A204.1 (cell line): Measurements from ENCODE around the gene PPP1R14C.

Source experiments
- FAIRE-seq: peaks from 2 replicates; lab custom pipeline; 2012; peaks lifted over from hg19 to GRCh38; lab: Jason Lieb, UNC

PPP1R14C gene

GRCh38 chr6:150250826-150251225 lies 108.0 kb downstream of the PPP1R14C start:
- FAIRE-seq, result no peak

GRCh38 chr6:150251566-150252186 lies 108.8 kb downstream of the PPP1R14C start:
- FAIRE-seq, result no peak

DNA sequence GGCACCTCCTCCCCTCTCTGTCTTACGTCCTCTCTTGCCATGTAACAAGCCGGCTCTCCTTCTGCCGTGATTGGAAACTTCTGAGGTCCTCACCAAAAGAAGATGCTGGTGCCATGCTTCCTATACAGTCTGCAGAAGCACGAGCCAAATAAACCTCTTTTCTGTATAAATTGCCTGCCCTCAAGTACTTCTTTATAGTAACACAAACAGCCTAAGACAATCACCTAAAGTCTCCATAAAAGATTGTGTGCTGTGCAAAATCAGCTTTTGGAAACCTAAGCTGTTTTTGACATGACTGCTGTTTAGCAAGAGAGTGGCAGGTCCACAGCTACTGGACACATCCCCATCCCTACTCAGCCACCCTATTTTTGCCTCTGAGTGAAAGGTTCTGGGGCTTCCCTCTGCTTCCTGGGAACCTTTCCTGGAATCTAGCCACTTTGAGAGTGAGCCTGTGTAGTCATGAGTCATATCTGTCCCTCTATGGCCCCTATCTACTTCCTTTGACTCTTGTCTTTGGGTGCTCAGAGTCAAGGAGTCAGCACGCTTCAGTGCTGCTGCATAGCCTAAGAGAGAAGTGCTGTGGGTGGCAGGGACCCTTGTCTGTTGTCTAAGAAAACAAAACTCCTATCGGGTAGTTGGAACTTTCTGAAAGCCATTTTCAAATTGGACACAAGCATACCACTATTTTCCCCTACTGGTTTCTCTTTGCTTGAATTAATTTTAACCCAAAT lies 110.0 kb downstream of the PPP1R14C start:
- no peak for FAIRE-seq

- FAIRE-seq, result no peak
Observed at GRCh38 chr6:150253489-150253888, 110.6 kb downstream of the PPP1R14C start.

GRCh38 chr6:150254770-150255169 lies 111.9 kb downstream of the PPP1R14C start:
- FAIRE-seq, result no peak

DNA sequence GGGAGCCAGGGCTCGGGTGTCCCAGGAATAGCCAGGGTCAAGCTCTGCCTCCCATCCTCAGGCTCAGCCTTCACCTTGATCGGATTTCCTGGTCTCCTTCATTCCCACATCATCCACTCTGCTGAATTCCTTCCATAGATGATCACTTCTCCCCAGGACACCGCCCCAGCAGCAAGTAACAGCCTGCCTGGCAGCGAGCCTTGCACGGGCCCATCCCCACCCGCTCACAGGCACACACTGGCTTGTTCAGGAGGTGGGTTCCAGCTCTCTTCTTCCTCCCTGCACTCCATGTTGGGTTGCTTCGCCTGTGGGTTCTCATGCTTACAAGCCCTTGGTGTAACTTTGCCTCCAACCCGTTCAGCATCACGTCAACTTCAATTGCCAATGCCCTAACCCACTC lies 113.0 kb downstream of the PPP1R14C start:
- FAIRE-seq, result no peak

- no peak for FAIRE-seq
Observed at GRCh38 chr6:150256618-150257272, 113.9 kb downstream of the PPP1R14C start.

GRCh38 chr6:150258381-150258780 lies 115.5 kb downstream of the PPP1R14C start:
- no peak for FAIRE-seq

DNA sequence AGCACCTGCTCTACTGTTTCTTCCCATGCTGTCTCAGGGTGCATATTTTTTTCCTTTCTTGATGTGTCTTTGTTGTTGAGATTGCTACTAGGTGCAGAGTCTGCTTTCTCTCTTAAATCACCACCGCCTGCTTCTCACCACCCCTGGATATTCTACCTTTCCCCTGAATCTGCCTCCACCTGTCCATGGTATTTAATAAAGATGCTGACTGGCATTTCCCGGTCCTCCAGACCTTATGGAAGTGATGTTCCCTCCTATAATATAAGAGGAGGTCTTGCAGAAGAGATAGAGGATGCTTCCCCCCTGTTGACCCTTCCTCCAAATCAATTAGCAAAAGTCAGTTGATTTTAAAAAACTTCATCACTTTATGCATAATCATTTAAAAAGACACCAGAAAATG lies 118.1 kb downstream of the PPP1R14C start:
- no peak for FAIRE-seq

GRCh38 chr6:150261997-150262697 lies 119.3 kb downstream of the PPP1R14C start:
- no peak for FAIRE-seq

DNA sequence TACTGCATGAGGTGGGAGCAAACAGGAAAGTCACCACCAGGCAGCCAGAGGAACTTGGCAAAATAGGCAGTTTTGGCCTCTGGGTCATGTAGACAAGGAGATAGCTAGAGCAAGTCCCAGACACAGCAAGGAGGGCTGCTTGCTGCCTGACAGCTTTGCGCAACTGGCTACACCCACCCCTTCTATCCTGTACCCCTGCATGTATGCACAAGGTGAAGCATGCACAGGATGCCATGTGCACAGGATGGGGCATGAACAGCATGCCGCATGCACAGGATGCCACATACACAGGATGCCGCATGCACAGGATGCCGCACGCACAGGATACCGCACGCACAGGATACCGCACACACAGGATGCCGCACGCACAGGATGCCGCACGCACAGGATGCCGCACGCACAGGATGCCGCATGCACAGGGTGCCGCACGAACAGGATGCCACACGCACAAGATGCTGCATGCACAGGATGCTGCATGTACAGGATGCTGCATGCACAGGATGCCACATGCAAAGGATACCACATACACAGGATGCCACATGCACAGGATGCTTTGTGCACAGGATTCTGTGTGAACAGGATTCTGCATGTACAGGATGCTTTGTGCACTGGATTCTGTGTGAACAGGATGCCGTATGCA lies 121.0 kb downstream of the PPP1R14C start:
- no peak for FAIRE-seq

DNA sequence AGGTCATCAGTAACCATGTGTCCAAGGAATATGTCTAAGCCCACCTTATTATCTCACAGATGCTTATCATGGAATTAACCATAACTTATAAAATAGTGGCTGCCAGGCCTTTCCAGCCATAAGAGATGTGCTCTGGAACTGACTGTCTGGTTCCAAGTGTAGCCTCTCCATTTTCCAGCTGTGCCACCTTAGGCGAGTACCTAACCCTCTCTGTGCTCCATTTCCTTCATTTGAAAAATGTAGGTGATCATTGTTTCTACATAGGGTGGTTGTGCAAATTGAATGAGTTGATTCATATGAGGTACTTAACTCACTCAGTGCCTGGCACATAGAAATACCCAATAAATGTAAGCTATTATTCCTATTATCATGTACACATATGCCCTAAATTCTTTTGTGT lies 123.5 kb downstream of the PPP1R14C start:
- FAIRE-seq, result no peak

DNA sequence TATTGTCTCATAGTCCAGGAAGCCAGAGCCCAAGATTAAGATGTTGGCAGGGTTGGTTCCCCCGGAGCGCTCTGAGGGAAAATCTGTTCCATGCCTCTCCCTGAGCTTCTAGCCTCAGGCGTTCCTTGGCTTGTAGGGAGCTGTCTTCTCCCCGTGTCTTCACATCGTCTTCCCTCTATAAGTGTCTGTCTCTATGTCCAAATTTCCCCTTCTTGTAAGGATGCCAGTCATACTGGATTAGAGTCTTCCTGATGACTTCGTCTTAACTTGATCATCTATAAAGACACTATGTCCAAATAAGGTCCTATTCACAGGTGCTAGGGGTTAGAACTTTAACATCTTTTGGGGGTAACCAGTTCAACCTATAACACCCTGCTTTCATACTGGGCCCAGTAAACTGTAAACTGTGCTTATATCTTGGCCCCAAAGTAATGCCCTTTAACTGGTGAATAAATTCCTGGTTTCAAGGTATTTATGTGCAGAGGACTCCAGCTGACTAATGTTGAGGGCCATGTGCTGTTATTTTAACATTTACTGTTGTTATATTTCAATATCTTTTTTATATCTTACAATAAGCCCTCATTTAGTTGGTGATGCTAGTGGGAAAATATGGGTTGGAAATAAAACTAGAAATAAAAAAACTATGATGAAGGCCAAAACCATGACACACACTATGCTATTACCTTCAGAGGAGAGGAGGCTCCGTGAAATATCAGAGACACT lies 124.3 kb downstream of the PPP1R14C start:
- FAIRE-seq, result no peak

DNA sequence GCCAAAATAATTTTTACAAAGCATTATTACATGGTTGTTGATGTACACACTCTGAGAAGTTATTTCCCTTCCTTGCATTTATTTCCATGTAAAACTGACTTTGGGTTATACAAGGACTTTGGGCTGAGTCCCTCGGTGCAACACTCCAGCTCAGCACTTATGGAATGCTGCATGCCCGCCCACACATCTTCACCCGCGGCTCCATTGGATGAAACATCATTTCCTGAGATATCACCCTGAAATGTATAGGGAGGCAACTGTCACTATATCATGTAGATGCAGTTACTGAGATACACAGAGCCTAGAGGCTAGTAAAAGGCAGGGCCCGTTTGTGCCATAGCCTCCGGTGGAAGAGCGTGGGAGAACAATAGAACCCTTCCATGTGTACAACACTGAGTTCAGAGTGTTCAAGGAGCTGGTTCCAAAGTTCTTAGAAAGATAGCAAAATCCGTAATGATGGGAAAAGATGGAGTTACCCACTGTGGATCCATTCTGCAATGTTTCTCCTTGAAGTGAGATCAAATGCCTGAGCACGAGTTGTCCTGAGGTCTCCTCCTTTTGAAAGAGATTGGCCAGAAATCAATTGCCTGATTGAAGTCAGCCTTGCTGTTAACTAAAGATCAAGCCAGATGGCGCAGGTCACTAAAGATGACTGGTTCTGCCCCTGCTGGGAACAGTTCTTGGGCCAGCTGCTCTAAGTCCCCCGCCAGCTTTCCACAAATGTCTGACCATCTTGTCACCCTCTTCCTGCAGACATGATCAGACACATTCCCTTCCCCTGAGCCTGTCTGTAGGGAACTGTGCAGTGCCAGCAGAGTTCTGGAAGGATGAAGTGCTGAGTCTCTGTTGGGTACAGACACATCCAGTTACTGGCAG lies 125.1 kb downstream of the PPP1R14C start:
- FAIRE-seq, result no peak

- FAIRE-seq, result no peak
Observed at GRCh38 chr6:150269130-150269856, 126.4 kb downstream of the PPP1R14C start.

DNA sequence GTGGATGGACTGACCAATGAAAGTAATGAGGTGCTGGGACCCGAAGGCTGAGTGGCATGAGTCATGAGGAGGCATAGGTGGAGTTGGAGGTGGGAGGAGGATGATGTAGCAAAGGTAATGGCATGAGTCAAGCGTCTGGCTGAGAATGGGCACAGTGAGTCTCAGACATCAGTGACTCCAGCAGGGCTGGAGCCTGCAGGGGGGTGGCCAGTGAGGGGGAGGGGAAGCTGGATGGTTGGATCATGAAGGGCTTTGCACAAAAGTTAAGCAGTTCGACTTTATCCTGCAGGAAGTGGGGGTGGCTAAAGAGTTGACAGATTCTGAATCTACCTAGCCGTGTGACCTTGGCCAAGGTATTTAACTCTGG lies 127.0 kb downstream of the PPP1R14C start:
- no peak for FAIRE-seq

DNA sequence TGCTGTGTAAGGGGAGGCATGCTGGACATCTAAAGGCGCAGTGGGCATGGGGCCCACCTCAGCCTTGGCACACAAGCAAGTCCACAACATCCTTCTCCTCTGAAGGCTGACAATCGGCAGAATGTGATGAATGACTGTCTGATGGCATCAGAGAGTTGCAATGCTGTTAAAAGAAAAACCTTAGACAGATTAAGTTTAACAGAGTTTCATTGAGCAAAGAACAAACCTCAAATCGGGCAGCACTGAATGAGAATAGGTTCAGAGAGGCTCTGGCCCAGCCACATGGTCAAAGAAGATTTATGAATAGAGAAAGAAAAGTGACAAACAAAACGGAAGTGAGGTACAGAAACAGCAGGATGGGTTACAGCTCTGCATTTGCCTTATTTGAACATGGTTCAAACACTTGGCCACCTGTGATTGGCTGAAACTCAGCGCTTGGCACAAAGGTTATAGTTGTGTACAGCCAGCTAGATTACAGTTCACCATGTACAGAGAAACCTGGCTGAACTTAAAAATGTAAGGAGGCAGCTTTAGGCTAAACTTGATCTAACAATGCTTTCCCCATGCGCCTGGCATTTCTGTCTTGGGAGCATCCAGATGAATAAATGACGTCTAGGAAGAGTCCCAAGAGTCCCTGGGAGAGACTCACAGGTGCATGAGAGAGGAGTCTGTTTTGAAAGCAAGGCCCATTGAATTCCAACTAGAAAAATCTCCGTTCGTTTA lies 127.6 kb downstream of the PPP1R14C start:
- no peak for FAIRE-seq

GRCh38 chr6:150271172-150271500 lies 128.3 kb downstream of the PPP1R14C start:
- no peak for FAIRE-seq

DNA sequence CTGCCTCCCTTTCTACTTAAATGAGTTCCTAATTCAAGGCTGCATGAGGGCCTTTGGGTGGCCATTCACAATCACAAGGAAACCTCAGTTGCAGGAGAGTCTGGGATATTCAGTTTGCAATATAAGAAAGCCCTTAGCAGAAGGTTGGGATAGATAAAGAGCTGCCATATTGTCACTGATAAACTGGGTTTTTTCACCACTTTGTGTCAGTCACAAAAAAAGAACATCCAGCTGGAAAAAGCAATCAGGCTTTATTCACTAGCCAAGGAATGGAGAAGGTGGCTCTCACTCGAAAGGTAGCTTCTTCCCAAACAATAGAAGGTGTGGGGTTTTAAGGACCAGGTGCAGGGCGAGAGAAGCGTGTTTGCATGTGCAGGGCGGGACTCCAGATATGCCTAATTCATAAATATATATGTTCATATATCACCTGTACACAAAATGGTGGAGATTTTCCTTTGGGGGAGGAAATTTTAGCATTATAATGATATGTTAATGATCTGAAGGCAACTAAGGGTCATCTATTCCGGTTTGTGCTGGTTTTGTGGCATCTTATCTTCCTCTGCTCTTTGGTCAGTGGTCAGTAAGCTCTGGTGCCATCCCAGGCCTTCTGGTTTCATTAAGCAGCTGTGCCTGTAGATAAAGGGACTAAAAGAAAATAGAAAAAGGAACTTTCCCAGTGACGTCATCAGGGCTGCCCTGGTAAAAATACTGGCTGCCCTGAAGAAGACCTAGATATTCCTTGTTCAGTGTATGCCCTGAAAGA lies 128.8 kb downstream of the PPP1R14C start:
- no peak for FAIRE-seq
